Measurements from ENCODE around the gene GPC6.

The GPC6 gene

DNA sequence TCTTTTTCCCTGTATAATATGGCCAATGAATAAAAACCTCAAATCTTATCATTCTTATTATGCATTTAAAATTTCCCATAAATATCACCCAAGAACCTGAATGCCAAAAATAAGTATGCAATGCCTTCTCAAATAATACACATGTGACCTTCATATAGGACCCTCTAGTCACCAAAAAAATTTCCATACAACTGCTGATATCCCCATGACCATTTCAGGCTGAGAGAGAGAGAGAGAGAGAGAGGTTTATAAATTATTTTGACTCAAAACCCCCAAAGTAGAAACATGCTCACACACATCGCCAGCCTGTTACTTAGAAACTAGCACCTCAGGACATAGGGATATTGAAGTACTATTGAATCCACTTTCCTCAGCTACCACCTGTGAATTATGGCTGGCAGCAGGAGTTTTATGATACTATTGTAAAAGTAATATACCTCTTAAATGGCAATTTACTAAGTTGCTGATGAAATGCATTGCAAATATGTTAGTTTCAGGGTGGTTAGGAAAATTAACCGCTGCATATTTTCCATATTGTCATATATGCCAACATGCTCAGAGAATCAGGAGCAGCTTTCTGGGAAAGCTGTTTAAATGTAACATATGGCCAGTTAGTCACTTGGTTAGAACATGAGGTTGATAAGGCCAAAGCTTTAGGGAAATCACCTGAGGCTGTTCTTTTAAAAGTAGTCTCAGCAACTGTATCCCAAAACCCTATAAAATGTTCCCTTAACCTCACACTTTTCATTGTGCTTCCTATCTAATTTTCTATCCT is 1022.0 kb downstream of the GPC6 start:
- Histone ChIP-seq H3K27me3 (ENCODE audit: insufficient read depth, low read length) (no peaks in the 10 kb centered on the region), H3K9ac (ENCODE audit: low read length) (no peak overlapping the region), H2BK12ac (ENCODE audit: low read length) (no peak overlapping the region), H3K4me3 (ENCODE audit: low read depth, low read length) (no peak overlapping the region), H2BK5ac (ENCODE audit: low read depth, low read length, poor library complexity) (no peak overlapping the region), H3K9me3 (ENCODE audit: insufficient read depth, low read depth, low read length) (no peaks in the 10 kb centered on the region), H3K18ac (ENCODE audit: low read length) (no peak overlapping the region), H4K8ac (ENCODE audit: low read depth, low read length) (no peak overlapping the region), H4K91ac (ENCODE audit: low read depth, low read length) (no peak overlapping the region), H2AFZ (ENCODE audit: insufficient read depth, low read length, poor library complexity) (no peak overlapping the region), H3K4ac (ENCODE audit: low read depth, low read length) (no peak overlapping the region), H2BK120ac (ENCODE audit: insufficient read depth, low read length, poor library complexity) (no peak overlapping the region), H3K79me2 (ENCODE audit: control insufficient read depth, insufficient read depth, low read length, poor library complexity) (no peaks in the 10 kb centered on the region), H3K27ac (ENCODE audit: low read depth, low read length) (no peak overlapping the region), H3K23ac (ENCODE audit: low read length) (no peak overlapping the region), H3K4me1 (ENCODE audit: control insufficient read depth in 1 of 2, insufficient read depth in 2 of 2, low read length in 2 of 2) (no peaks in the 10 kb centered on the region), H3K14ac (ENCODE audit: low read length) (no peak overlapping the region), H4K12ac (ENCODE audit: low read depth, low read length) (no peak overlapping the region), H2AK5ac (ENCODE audit: low read length) (no peak overlapping the region), H3K4me2 (ENCODE audit: low read length) (no peak overlapping the region), H3K36me3 (ENCODE audit: control insufficient read depth in 1 of 2, insufficient read depth in 2 of 2, low read length in 2 of 2) (peaks cover 0 to 2% of the 10 kb centered on the region in 2 experiments), H3K79me1 (ENCODE audit: low read length) (no peaks in the 10 kb centered on the region)
- no peak for DNase-seq
- WGBS (ENCODE audit: extremely low coverage, insufficient coverage, insufficient read length) = no CpG with 5 or more reads among the region's 2 CpGs

DNA sequence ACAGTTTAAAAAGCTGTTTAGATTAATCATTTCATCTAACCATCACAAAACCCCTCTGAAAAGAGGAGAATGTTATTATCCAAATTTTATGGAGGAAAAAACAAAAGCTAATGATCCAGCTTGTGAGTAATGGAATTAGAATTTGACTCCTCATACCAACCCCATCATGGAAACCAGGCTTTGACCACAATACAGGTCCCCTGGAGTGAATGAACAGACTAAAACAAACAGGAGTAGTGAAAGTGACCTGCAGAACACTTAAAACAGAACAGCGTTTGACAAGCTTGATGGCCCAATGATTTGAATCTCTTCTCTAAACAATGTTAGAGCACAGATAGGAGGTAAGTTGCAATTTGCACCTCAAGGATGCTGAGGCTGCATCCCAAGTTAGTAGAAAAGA is 1022.9 kb downstream of the GPC6 start:
- Histone ChIP-seq H3K4me3 (ENCODE audit: low read depth, low read length) (no peak overlapping the region), H3K4me2 (ENCODE audit: low read length) (no peak overlapping the region), H3K79me2 (ENCODE audit: control insufficient read depth, insufficient read depth, low read length, poor library complexity) (no peaks in the 10 kb centered on the region), H3K18ac (ENCODE audit: low read length) (no peak overlapping the region), H3K27ac (ENCODE audit: low read depth, low read length) (no peak overlapping the region), H2BK120ac (ENCODE audit: insufficient read depth, low read length, poor library complexity) (no peak overlapping the region), H3K4ac (ENCODE audit: low read depth, low read length) (no peak overlapping the region), H3K27me3 (ENCODE audit: insufficient read depth, low read length) (no peaks in the 10 kb centered on the region), H3K9ac (ENCODE audit: low read length) (no peak overlapping the region), H4K91ac (ENCODE audit: low read depth, low read length) (no peak overlapping the region), H3K79me1 (ENCODE audit: low read length) (no peaks in the 10 kb centered on the region), H2BK12ac (ENCODE audit: low read length) (no peak overlapping the region), H4K12ac (ENCODE audit: low read depth, low read length) (no peak overlapping the region), H3K23ac (ENCODE audit: low read length) (no peak overlapping the region), H2AFZ (ENCODE audit: insufficient read depth, low read length, poor library complexity) (no peak overlapping the region), H2BK5ac (ENCODE audit: low read depth, low read length, poor library complexity) (no peak overlapping the region), H3K4me1 (ENCODE audit: control insufficient read depth in 1 of 2, insufficient read depth in 2 of 2, low read length in 2 of 2) (no peaks in the 10 kb centered on the region), H2AK5ac (ENCODE audit: low read length) (no peak overlapping the region), H3K9me3 (ENCODE audit: insufficient read depth, low read depth, low read length) (no peaks in the 10 kb centered on the region), H3K36me3 (ENCODE audit: control insufficient read depth in 1 of 2, insufficient read depth in 2 of 2, low read length in 2 of 2) (peaks cover 0 to 2% of the 10 kb centered on the region in 2 experiments), H4K8ac (ENCODE audit: low read depth, low read length) (no peak overlapping the region), H3K14ac (ENCODE audit: low read length) (no peak overlapping the region)
- no CpG with 5 or more reads among the region's 1 CpG for WGBS (ENCODE audit: extremely low coverage, insufficient coverage, insufficient read length)
- DNase-seq = no peak

DNA sequence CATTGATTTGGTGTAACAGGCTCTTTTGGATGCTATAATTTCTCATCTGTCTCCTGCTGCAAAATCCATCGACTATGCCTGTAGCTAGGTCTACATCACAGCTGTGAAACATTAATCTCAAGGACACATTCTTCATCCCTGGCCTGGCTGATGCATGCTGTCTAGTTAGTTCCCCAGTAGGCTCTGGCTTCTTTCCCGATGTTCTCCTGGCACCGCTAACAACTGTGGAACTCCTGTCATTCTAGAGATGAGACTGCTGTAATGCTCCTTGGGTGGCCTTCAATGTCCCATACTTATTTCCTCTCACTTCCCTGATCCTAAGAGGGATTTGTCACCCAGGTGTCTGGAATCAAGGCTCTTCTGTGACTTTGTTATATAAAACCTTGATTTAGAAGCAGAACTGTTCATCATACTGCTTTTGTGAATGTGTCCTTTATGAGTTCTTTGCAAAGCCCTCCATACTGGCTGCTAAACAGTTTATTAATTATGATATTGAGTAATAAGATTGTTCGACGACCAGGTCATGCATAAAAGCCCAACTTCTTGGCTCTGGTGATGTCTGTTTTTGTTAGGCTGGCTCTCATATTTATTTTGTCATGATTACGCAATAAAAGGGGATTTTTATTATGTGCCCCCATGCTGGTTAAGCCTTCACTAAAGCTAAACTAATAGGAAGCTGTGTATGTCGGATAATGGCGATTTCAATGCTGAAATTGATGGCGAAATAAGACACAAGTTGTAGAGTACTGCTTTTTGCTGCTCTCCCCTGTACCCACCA is 1025.4 kb downstream of the GPC6 start:
- no peak for DNase-seq
- Histone ChIP-seq H2BK5ac (ENCODE audit: low read depth, low read length, poor library complexity) (no peak overlapping the region), H3K79me1 (ENCODE audit: low read length) (no peaks in the 10 kb centered on the region), H3K4me1 (ENCODE audit: control insufficient read depth in 1 of 2, insufficient read depth in 2 of 2, low read length in 2 of 2) (no peaks in the 10 kb centered on the region), H2BK12ac (ENCODE audit: low read length) (no peak overlapping the region), H3K36me3 (ENCODE audit: control insufficient read depth in 1 of 2, insufficient read depth in 2 of 2, low read length in 2 of 2) (peaks cover 0 to 2% of the 10 kb centered on the region in 2 experiments), H4K91ac (ENCODE audit: low read depth, low read length) (no peak overlapping the region), H3K4me2 (ENCODE audit: low read length) (no peak overlapping the region), H3K14ac (ENCODE audit: low read length) (no peak overlapping the region), H2AFZ (ENCODE audit: insufficient read depth, low read length, poor library complexity) (no peak overlapping the region), H3K9ac (ENCODE audit: low read length) (no peak overlapping the region), H3K18ac (ENCODE audit: low read length) (no peak overlapping the region), H3K4ac (ENCODE audit: low read depth, low read length) (no peak overlapping the region), H3K23ac (ENCODE audit: low read length) (no peak overlapping the region), H4K12ac (ENCODE audit: low read depth, low read length) (no peak overlapping the region), H3K79me2 (ENCODE audit: control insufficient read depth, insufficient read depth, low read length, poor library complexity) (no peaks in the 10 kb centered on the region), H4K8ac (ENCODE audit: low read depth, low read length) (no peak overlapping the region), H3K27me3 (ENCODE audit: insufficient read depth, low read length) (no peaks in the 10 kb centered on the region), H2BK120ac (ENCODE audit: insufficient read depth, low read length, poor library complexity) (no peak overlapping the region), H3K27ac (ENCODE audit: low read depth, low read length) (no peak overlapping the region), H2AK5ac (ENCODE audit: low read length) (no peak overlapping the region), H3K4me3 (ENCODE audit: low read depth, low read length) (no peak overlapping the region), H3K9me3 (ENCODE audit: insufficient read depth, low read depth, low read length) (no peaks in the 10 kb centered on the region)
- WGBS (ENCODE audit: extremely low coverage, insufficient coverage, insufficient read length) = no CpG with 5 or more reads among the region's 9 CpGs

DNA sequence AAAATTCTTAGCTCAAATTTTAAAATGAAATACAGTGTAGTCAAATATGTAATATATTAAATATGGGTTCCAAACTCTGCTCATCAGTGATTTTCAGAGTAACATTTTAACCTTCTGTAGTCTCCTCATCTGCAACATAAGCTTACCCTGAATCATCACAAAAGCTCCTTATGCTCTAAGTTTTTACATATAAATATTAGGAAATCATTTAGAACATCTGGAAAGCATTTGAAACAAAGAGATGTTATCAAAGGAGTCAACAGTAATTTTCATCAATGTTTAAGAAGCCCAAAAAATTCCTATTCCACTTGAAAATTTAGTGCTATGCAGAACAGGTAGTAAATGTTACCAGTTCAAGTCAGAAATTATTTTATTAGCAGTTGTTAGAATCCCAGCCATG is 1028.1 kb downstream of the GPC6 start:
- no peak overlapping the region for H4K91ac ChIP-seq (ENCODE audit: low read depth, low read length)
- no peak overlapping the region for H3K23ac ChIP-seq (ENCODE audit: low read length)
- H3K27ac ChIP-seq (ENCODE audit: low read depth, low read length) = no peak overlapping the region
- no peak for DNase-seq
- no peak overlapping the region for H2BK5ac ChIP-seq (ENCODE audit: low read depth, low read length, poor library complexity)
- H2BK120ac ChIP-seq (ENCODE audit: insufficient read depth, low read length, poor library complexity) = no peak overlapping the region
- no peak overlapping the region for H2BK12ac ChIP-seq (ENCODE audit: low read length)
- H3K4me2 ChIP-seq (ENCODE audit: low read length) = no peak overlapping the region
- H3K36me3 ChIP-seq (ENCODE audit: control insufficient read depth in 1 of 2, insufficient read depth in 2 of 2, low read length in 2 of 2) = no peaks in the 10 kb centered on the region
- no peak overlapping the region for H4K8ac ChIP-seq (ENCODE audit: low read depth, low read length)
- no peaks in the 10 kb centered on the region for H3K79me2 ChIP-seq (ENCODE audit: control insufficient read depth, insufficient read depth, low read length, poor library complexity)
- H3K9ac ChIP-seq (ENCODE audit: low read length) = no peak overlapping the region
- H3K79me1 ChIP-seq (ENCODE audit: low read length) = no peaks in the 10 kb centered on the region
- no peaks in the 10 kb centered on the region for H3K27me3 ChIP-seq (ENCODE audit: insufficient read depth, low read length)
- H3K4me3 ChIP-seq (ENCODE audit: low read depth, low read length) = no peak overlapping the region
- no peaks in the 10 kb centered on the region for H3K9me3 ChIP-seq (ENCODE audit: insufficient read depth, low read depth, low read length)
- H3K4me1 ChIP-seq (ENCODE audit: control insufficient read depth in 1 of 2, insufficient read depth in 2 of 2, low read length in 2 of 2) = no peaks in the 10 kb centered on the region
- H3K14ac ChIP-seq (ENCODE audit: low read length) = no peak overlapping the region
- no peak overlapping the region for H4K12ac ChIP-seq (ENCODE audit: low read depth, low read length)
- H3K18ac ChIP-seq (ENCODE audit: low read length) = no peak overlapping the region
- no peak overlapping the region for H2AFZ ChIP-seq (ENCODE audit: insufficient read depth, low read length, poor library complexity)
- H3K4ac ChIP-seq (ENCODE audit: low read depth, low read length) = no peak overlapping the region
- H2AK5ac ChIP-seq (ENCODE audit: low read length) = no peak overlapping the region
